HG02588 (cell line): ENCODE data around the gene GRM2.
"Not testable (repeated sequence)": the region's sequence is repeated elsewhere in the genome, so short reads cannot be mapped to it uniquely, and the experiment has no call there.

Experiments
- ATAC-seq: cut with Tn5 transposase; IDR thresholded peaks from one replicate; pipeline ENCODE4 v1.9.1; 2021; ENCODE audit warnings: mild to moderate bottlenecking, moderate library complexity; ENCODE audit not compliant: unreplicated experiment

GRM2 gene

GRCh38 chr3:51720292-51721061, 13.6 kb downstream of the GRM2 start:
- no peak for ATAC-seq

DNA sequence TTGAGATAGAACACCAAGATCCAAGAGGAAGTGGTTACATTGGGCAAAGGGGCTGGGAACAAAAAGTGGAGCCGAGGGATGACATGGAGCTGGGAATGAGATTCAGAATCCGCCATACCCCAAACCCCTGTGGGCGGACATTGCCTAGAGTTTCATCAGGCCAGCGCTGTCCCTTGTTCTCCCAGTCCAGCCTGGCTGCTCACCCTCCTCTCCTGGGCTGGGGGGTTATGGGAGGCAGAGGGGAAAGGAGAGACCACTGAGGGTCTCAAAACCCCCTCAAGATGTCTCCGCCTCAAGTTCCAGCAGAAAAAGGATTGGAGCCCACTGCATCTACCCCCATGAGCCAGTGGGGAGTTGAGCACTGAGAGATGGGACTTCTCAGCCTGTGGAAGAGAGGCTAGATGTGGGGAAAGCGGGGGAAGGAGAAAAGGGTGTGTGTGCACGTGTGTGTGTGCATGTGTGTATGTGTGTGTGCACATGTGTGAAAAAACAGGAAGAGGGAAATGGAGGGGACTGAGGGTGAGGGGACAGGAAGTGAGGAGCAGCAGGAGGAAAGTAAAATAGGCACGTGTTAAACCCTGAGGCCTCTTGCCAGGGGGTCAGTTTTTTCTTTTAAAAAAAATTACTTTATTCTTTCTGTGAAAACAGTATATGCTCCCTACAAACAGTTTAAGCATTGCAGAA, 14.3 kb downstream of the GRM2 start:
- no peak for ATAC-seq

GRCh38 chr3:51722362-51722761, 15.5 kb downstream of the GRM2 start:
- ATAC-seq: no peak

DNA sequence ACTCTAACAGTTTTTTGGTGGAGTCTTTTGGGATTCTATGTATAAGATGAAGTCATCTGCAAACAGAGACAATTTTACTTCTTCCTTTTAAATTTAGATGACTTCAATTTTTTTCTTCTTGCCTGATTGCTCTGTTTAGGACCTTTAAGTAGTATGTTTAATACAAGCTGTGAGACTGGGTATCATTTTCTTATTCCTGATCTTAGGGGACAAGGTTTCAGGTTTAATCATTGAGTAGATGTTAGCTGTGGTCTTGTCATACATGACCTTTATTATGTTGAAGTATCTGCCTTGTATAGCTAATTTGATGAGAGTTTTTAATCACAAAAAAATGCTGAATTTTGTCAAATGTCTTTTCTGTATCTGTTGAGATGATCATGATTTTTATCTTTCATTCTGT, 20.6 kb downstream of the GRM2 start:
- no peak for ATAC-seq

DNA sequence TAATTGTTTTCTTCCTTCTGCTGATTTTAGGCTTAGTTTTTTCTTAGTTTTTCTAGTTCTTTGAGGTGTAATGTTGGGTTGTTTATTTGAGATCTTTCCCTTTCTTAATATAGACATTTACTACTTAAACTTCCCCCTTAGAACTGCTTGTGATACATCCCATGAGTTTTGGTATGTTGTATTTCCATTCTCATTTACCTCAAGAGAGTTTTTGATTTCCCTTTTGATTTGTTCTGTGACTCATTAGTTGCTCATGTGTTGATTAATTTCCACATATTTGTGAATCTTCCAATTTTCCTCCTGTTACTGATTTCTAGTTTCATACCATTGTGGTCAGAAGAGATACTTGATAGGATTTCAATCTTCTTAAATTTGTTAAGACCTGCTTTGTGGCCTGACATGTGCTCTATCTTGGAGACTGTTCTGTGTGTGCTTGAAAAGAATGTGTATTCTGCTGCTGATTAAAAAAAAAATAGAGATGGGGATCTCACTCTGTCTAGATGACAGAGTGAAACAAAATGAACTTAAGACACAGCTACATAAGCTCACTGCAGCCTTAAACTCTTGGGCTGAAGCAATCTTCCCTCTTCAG, 22.3 kb downstream of the GRM2 start:
- no peak for ATAC-seq

DNA sequence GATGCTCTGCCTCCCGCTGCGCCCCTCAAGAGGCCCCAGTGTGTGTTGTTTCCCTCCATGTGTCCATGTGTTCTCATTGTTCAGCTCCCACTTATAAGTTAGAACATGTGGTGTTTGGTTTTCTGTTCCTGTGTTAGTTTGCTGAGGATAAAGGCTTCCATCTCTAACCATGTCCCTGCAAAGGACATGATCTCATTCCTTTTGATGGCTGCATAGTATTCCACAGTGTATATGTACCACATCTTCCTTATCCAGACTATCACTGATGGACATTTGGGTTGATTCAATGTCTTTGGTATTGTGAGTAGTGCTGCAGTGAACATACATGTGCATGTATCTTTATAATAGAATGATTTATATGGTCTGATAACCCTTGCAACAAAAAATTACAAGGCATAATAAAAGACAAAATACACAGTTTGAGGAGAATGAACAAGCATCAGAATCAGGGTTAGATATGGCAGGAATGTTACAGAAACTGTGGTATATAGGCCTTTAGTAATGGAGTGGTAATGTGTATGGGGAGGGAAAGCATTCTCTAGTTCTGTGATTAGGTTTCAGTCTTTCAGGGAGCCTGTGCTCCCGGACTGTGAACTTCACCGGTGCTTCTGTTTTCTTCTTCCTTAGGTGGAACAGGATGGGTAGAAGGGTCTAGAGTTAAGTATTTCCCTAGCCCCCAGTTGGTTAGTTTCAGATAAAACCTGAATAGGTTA, 27.1 kb downstream of the GRM2 start:
- ATAC-seq: no peak

GRCh38 chr3:51734572-51734907, 27.7 kb downstream of the GRM2 start:
- no peak for ATAC-seq

DNA sequence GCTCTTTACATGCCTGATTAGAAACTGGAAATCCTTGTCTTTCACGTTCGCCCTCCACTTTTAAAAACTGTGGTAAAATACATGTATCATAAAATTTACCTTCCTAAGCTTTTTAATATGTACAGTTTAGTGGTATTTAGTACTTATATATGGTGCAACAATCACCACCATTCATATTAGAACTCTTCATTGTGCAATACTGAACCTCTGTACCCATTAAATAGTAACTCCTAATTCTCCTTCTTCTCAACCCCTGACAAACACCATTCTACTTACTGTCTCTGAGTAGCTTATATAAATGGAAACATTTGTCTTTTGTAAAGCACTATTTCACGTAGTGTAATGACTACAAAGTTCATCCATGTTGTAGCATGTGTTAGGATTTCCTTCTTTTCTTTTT, 28.2 kb downstream of the GRM2 start:
- no peak for ATAC-seq

GRCh38 chr3:51735950-51736349, 29.1 kb downstream of the GRM2 start:
- ATAC-seq: no peak

- no peak for ATAC-seq
These were observed 32.2 kb downstream of the GRM2 start for GRCh38 chr3:51739110-51739509.

DNA sequence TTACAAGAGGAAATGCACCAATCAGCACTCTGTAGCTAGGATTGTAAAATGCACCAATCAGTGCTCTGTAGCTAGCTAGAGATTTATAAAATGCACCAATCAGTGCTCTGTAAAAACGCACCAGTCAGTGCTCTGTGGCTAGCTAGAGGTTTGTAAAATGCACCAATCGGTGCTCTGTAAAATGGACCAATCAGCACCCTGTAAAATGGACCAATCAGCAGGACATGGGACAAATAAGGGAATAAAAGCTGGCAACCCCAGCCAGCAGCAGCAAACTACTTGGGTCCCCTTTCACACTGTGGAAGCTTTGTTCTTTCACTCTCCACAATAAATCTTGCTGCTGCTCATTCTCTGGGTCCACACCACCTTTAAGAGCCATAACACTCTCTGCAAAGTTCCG, 35.5 kb downstream of the GRM2 start:
- not testable (repeated sequence) for ATAC-seq

- not testable (repeated sequence) for ATAC-seq
These were observed 36.1 kb downstream of the GRM2 start for GRCh38 chr3:51742978-51743377.

DNA sequence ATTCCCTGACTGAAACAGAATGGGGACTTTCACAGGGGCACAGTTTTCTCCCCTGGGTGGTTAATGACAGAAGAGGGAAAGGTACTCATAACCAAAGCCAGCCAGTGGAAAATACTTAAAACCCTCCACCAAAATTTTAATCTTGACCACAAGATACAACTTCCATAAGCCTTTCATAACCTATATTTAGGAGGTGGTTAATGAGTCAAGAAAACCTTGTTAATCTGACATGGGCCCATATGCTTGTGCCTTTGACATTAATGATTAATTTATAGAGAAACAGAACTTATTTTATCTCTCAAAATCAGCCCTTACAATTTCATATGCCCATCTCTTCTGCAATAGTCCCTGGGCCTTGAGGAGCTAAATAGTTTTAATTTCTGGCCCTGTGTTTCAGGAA, 41.0 kb downstream of the GRM2 start:
- ATAC-seq: no peak

GRCh38 chr3:51748327-51748726, 41.5 kb downstream of the GRM2 start:
- no peak for ATAC-seq

- ATAC-seq: no peak
These were observed 44.0 kb downstream of the GRM2 start for GRCh38 chr3:51750878-51751277.

DNA sequence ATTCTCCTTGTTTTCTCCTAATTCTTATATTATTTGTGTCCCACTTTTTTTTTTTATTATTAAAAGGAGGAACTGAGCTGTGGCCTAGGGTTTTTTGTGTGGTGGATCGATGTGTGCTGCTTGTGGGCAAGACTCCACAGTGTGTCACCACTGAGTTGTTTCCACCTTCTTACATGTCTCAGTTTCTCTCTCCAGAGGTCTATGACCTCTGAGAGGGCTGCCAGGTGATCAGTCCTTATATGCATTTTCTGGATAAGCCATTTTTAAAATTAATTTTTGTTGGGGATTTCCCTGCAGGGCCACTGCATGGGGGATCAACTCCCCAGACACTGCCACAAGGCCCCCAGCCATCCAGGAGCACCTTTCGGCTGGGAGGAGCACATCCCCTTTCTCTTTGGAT, 44.4 kb downstream of the GRM2 start:
- ATAC-seq: no peak

- not testable (repeated sequence) for ATAC-seq
These were observed 47.2 kb downstream of the GRM2 start for GRCh38 chr3:51753763-51754750.

GRCh38 chr3:51759203-51759602, 52.3 kb downstream of the GRM2 start:
- no peak for ATAC-seq
